ENCODE results near the gene DLGAP5. TPM values are rescaled to one million over a fixed set of nuclear protein-coding genes. Genes with fewer than 3 reads are reported as not detected.

The DLGAP5 gene
- total RNA-seq, 6 experiments from 2014 or later: 21.8 to 58.3 (median 52.5) TPM

DNA sequence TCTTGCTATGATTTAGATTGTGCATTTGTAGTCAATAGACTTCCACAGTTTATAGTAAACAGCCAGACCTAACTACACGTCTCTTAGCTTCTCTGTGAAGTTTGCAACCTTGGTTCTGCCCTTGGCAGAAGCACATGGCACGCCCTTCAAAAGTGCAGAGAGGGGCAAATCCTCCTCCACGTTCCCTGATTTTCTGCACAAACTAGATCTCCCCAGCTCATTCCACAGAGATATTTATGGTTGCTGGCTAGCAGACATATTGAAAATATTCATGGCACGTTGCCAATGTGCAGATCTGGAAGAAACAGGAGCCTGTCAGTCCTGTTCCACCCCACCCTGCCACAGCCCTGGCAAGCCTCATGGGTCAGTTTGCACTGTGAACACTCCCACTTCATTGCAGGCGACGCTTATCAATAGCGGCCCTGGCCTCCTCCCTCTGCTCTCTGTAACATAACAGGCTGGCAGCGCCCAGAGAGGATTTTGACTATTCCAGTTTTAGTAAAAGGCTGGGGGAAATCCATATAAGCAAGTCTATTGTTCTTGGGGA is 68.9 kb downstream of the DLGAP5 start:
- Mint-ChIP-seq H3K36me3 (ENCODE audit: low read depth) (no peaks in the 10 kb centered on the region), H3K4me1 (ENCODE audit: low read depth) (peaks cover 47% of the 10 kb centered on the region), H3K9me3 (no peaks in the 10 kb centered on the region), H3K27me3 (ENCODE audit: insufficient read depth) (peaks cover 7% of the 10 kb centered on the region), H3K4me3 (peak overlapping the region; percentile 18; the same call in 1 of the 2 replicates), H3K27ac (peak overlapping the region; percentile 80)
- TF ChIP-seq, protein P1, sequence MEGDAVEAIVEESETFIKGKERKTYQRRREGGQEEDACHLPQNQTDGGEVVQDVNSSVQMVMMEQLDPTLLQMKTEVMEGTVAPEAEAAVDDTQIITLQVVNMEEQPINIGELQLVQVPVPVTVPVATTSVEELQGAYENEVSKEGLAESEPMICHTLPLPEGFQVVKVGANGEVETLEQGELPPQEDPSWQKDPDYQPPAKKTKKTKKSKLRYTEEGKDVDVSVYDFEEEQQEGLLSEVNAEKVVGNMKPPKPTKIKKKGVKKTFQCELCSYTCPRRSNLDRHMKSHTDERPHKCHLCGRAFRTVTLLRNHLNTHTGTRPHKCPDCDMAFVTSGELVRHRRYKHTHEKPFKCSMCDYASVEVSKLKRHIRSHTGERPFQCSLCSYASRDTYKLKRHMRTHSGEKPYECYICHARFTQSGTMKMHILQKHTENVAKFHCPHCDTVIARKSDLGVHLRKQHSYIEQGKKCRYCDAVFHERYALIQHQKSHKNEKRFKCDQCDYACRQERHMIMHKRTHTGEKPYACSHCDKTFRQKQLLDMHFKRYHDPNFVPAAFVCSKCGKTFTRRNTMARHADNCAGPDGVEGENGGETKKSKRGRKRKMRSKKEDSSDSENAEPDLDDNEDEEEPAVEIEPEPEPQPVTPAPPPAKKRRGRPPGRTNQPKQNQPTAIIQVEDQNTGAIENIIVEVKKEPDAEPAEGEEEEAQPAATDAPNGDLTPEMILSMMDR (IDR thresholded peaks at IDR 0.05): no peak
- no peak for DNase-seq

DNA sequence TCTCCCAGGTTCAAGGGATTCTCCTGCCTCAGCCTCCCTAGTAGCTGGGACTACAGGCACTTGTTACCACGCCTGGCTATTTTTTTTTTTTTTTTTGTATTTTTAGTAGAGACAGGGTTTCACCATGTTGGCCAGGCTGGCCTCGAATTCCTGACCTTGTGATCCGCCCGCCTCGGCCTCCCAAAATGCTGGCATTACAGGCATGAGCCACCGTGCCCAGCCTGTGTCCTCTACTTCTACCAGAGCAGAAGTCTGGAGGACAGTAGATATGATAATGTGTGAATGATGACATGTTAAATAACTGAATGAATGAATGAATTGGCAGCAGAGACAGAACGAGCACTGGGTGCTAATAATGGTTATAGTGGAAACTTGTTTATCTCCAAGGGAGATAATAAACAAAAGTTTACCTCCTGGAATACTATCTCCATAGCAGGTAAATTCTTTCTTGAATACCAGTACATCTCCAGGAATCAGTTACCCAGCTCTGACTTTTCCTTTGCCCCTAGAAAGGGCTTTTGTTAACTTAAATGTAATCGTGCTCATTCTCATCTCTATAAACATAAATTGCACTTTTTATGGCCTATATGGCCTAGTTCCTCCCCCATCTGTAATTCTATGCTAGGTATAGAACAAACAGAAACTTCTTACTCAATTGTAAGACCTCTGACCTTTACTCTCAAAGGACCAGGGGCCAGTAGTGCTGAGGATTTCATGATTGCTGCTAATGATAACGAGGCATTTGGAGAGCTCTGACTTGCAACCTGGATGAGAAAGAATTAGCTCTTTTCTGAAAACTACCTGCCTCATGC is 69.6 kb downstream of the DLGAP5 start:
- Mint-ChIP-seq H3K4me3 (no peak overlapping the region), H3K9me3 (no peaks in the 10 kb centered on the region), H3K36me3 (ENCODE audit: low read depth) (no peaks in the 10 kb centered on the region), H3K27ac (no peak overlapping the region), H3K27me3 (ENCODE audit: insufficient read depth) (peaks cover 7% of the 10 kb centered on the region), H3K4me1 (ENCODE audit: low read depth) (peaks cover 41% of the 10 kb centered on the region)
- TF ChIP-seq, protein P1 (IDR thresholded peaks at IDR 0.05): no peak
- DNase-seq: no peak

DNA sequence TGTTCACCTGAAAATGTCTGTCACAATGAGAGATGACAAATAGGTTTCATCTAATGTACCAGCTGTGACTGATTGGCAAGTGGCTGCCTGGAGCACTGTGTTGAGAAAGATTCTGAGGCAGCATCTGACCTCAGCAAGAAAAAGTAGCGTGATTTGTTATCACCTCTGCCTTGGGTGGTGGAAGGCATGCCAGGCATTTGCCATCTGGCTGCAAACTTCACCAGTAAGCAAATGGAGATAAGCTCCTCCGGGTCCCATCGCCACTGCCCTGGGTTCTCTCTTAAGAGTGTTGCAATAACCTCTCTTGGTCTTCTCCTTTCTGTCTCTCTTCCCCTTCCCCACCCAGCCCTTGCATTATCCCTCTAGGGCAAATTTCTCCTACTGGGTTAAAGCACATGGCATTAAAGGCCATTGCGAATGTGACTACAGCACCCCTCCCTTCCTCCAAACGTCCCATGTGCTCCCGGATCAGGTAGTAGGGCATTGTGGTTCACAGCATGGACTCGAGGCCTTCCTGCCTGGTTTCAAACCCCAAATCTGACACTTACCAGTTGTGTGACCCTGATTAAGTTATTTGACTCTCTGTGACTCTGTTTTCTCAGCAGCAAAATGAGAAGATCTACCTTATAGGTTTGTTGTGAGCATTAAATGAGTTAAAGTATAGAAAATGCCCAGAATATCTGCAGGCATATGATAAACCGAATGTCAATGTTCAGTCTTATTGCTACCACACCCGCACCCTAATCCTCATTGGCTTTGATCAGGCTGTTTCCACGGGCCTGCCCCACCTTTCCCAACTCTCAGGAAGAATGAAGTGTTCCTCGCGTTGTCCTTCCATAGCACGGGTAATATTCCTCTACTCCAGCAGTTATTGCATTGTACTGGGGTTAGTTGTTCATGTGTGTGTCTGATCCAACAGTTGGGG is 70.6 kb downstream of the DLGAP5 start:
- Mint-ChIP-seq H3K27ac (no peak overlapping the region), H3K4me1 (ENCODE audit: low read depth) (peaks cover 31% of the 10 kb centered on the region)
- DNase-seq: no peak

DNA sequence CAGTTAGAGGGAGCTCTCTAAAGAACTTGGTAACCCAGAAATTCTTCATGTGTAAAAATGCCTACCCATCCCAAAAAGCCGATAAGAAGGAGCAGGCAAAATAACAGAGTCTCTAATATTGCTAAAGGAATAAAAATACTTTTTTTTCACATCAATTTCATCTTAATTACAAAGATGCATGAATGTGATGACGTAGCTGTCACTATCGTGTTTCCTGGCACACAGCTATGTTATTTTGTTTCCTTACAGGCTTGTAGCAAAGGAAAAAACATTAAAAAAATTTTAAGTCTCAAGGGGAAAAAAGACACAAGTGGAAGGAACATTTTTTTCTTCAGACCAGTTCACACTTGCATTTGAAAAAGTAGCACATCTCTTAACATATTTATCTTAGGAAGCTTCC is 72.6 kb downstream of the DLGAP5 start:
- no peak overlapping the region for H3K27ac Mint-ChIP-seq
- TF ChIP-seq, protein P1 (IDR thresholded peaks at IDR 0.05): no peak
- DNase-seq: no peak
- H3K4me3 Mint-ChIP-seq: no peak overlapping the region
- H3K4me1 Mint-ChIP-seq (ENCODE audit: low read depth): peaks cover 28% of the 10 kb centered on the region
- no peaks in the 10 kb centered on the region for H3K36me3 Mint-ChIP-seq (ENCODE audit: low read depth)
- H3K9me3 Mint-ChIP-seq: no peaks in the 10 kb centered on the region
- peaks cover 9% of the 10 kb centered on the region for H3K27me3 Mint-ChIP-seq (ENCODE audit: insufficient read depth)

More for the DNA sequence above, 70.6 kb downstream of the DLGAP5 start:
- H3K27me3 Mint-ChIP-seq (ENCODE audit: insufficient read depth): peaks cover 7% of the 10 kb centered on the region
- H3K36me3 Mint-ChIP-seq (ENCODE audit: low read depth): no peaks in the 10 kb centered on the region
- no peaks in the 10 kb centered on the region for H3K9me3 Mint-ChIP-seq
- H3K4me3 Mint-ChIP-seq: no peak overlapping the region
- TF ChIP-seq, protein P1 (IDR thresholded peaks at IDR 0.05): no peak

DNA sequence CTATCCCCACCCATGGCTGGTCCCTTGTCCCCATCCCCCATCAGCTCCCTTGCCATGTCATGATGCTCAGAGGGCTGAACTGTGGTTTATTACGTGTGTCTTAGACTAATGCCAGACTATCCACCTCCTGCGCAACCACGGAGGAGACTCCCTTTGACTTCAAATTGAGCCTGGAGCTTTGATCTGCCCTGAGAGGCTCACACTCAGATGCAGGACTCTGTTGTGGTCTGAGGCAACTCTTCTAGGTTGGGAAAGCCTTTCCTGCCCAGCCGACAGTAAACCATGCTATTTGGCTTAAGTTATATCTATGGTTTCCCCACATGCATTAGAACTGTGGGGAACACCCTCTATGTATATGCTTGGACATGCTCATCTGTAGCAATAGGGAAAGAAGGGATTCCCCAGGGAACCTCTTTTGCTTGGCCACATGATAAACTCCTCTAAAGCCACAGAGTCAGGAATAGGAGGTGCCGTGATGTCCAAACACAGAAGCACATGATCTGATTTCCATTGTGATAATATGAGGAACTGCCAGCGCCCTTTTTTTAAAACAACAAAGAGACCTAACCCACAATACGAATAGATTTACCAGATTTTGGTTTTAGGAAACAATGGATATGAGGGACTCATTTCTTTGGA is 73.5 kb downstream of the DLGAP5 start:
- DNase-seq: no peak
- no peaks in the 10 kb centered on the region for H3K36me3 Mint-ChIP-seq (ENCODE audit: low read depth)
- H3K27me3 Mint-ChIP-seq (ENCODE audit: insufficient read depth): peaks cover 5% of the 10 kb centered on the region
- H3K27ac Mint-ChIP-seq: no peak overlapping the region
- H3K4me3 Mint-ChIP-seq: no peak overlapping the region
- H3K4me1 Mint-ChIP-seq (ENCODE audit: low read depth): peaks cover 19% of the 10 kb centered on the region
- no peaks in the 10 kb centered on the region for H3K9me3 Mint-ChIP-seq
- TF ChIP-seq, protein P1 (IDR thresholded peaks at IDR 0.05): no peak
